Endothelial cell of umbilical vein (primary cell): Measurements from ENCODE around the gene HEPHL1. TPM values are rescaled to one million over a fixed set of nuclear protein-coding genes. Genes with fewer than 3 reads are reported as not detected.
A peak's percentile ranks its signal among the peaks of the same experiment; 100 is the strongest.

Source experiments
- BruUV-seq: library from RNA; stranded (reverse); fragments of 400-500 nt; replicated peaks from 2 replicates; lab custom pipeline; 2021; lab: Mats Ljungman, UMichigan
- CTCF ChIA-PET: fragments of 300-600, 350-600 bp; sonication (Branson Sonifier 250); formaldehyde crosslinking; loops from one replicate; lab custom pipeline; 2021; ENCODE audit warnings: antibody characterized with exemption, inconsistent platforms; lab: Charles Lee
- POLR2A ChIA-PET: fragments of 300-600, 350-600 bp; sonication (Branson Sonifier 250); formaldehyde crosslinking; loops from one replicate; lab custom pipeline; 2021; ENCODE audit warnings: antibody characterized with exemption, inconsistent platforms; lab: Charles Lee
- DNase-seq: peaks from one replicate; pipeline ENCODE4 v3.0.0-alpha.2; 2011; ENCODE audit warnings: low read depth, low spot score
- FAIRE-seq: peaks from 2 replicates; lab custom pipeline; 2011; peaks lifted over from hg19 to GRCh38; lab: Jason Lieb, UNC
- H2AFZ ChIP-seq: 2 replicates; pipeline ENCODE4 v1.6.0; 2012; ENCODE audit warnings: low read depth, low read length, control low read depth, inconsistent platforms
- H3K27ac ChIP-seq: 2 replicates; pipeline ENCODE4 v1.5.1; 2011; ENCODE audit warnings: low read depth, mild to moderate bottlenecking, control low read depth, low read length, moderate library complexity; ENCODE audit not compliant: insufficient read depth
- H3K27me3 ChIP-seq, 2 experiments: 2 replicates each; pipeline versions ENCODE4 v1.6.0 to v1.6.1; 2011; ENCODE audit warnings: low read length in 2 of 2, mixed read lengths in 1 of 2; ENCODE audit not compliant: control insufficient read depth in 2 of 2, insufficient read depth in 2 of 2
- H3K36me3 ChIP-seq, 2 experiments: 2 replicates in 1 of 2; 3 replicates in 1 of 2; pipeline ENCODE4 v1.5.1; 2011; ENCODE audit warnings: low read length in 2 of 2, mild to moderate bottlenecking in 1 of 2, moderate library complexity in 1 of 2; ENCODE audit not compliant: control insufficient read depth in 2 of 2, insufficient read depth in 2 of 2; ENCODE audit errors: extremely low read depth in 1 of 2
- H3K4me1 ChIP-seq: 3 replicates; pipeline ENCODE4 v1.5.1; 2011; ENCODE audit warnings: mild to moderate bottlenecking, low read length; ENCODE audit not compliant: control insufficient read depth, insufficient read depth; ENCODE audit errors: extremely low read depth
- H3K4me2 ChIP-seq: 2 replicates; pipeline ENCODE4 v1.6.1; 2011; ENCODE audit warnings: low read length, control low read depth, mixed read lengths; ENCODE audit not compliant: insufficient read depth
- H3K4me3 ChIP-seq, 3 experiments: fragments of 200-600 bp in 1 of 3; sonication (generic), shearing (Covaris generic) in 1 of 3; replicated peaks in 1 of 3; 2 replicates each; pipeline ENCODE4 v1.5.1; 2011 to 2016; ENCODE audit warnings: control low read depth in 3 of 3, low read length in 3 of 3, mild to moderate bottlenecking in 2 of 3, inconsistent platforms in 1 of 3, low read depth in 1 of 3, moderate library complexity in 1 of 3; ENCODE audit not compliant: insufficient read depth in 1 of 3
- H3K79me2 ChIP-seq: 2 replicates; pipeline ENCODE4 v1.6.0; 2012; ENCODE audit warnings: low read length, inconsistent platforms; ENCODE audit not compliant: control insufficient read depth, insufficient read depth
- H3K9ac ChIP-seq: replicated peaks from 2 replicates; pipeline ENCODE3; 2011; ENCODE audit warnings: low read length, control low read depth; ENCODE audit not compliant: insufficient read depth; ENCODE audit errors: extremely low read depth
- H3K9me1 ChIP-seq: replicated peaks from 3 replicates; pipeline ENCODE4 v1.6.0; 2011; ENCODE audit warnings: mild to moderate bottlenecking, low read length; ENCODE audit not compliant: control insufficient read depth, insufficient read depth; ENCODE audit errors: extremely low read depth
- H3K9me3 ChIP-seq: replicated peaks from 2 replicates; pipeline ENCODE4 v1.5.1; 2012; ENCODE audit warnings: low read length, inconsistent platforms; ENCODE audit not compliant: control insufficient read depth, insufficient read depth
- H4K20me1 ChIP-seq: replicated peaks from 2 replicates; pipeline ENCODE3; 2011; ENCODE audit warnings: mild to moderate bottlenecking, low read length; ENCODE audit not compliant: control insufficient read depth, insufficient read depth; ENCODE audit errors: extremely low read depth
- CTCF ChIP-seq, 2 donors: IDR thresholded peaks; 1 replicate in 1 of 2; 2 replicates in 1 of 2; pipeline ENCODE4 v1.5.1; 2011; ENCODE audit warnings: low read length in 2 of 2, mild to moderate bottlenecking in 2 of 2, moderate library complexity in 2 of 2, control low read depth in 1 of 2, inconsistent platforms in 1 of 2, low read depth in 1 of 2; ENCODE audit not compliant: insufficient read depth in 1 of 2; ENCODE audit errors: extremely low read depth in 1 of 2
- EZH2 ChIP-seq: IDR thresholded peaks from 2 replicates; pipeline ENCODE4 v1.6.1; 2012; ENCODE audit warnings: borderline replicate concordance, low read depth, mild to moderate bottlenecking, moderate library complexity, low read length, inconsistent platforms; ENCODE audit not compliant: severe bottlenecking
- FOS ChIP-seq: IDR thresholded peaks from 2 replicates; pipeline ENCODE4 v1.6.1; 2011; ENCODE audit warnings: mild to moderate bottlenecking, low read length, moderate library complexity, borderline replicate concordance; ENCODE audit not compliant: insufficient read depth
- GATA2 ChIP-seq: IDR thresholded peaks from 2 replicates; pipeline ENCODE4 v1.7.0; 2011; ENCODE audit warnings: low read depth, mild to moderate bottlenecking, moderate library complexity, mixed read lengths, low read length; ENCODE audit not compliant: insufficient read length, insufficient read depth
- JUN ChIP-seq: IDR thresholded peaks from 2 replicates; pipeline ENCODE4 v1.6.1; 2011; ENCODE audit warnings: borderline replicate concordance, low read depth; ENCODE audit not compliant: insufficient read length, insufficient read depth
- MYC ChIP-seq: IDR thresholded peaks from one replicate; pipeline ENCODE4 v1.6.1; 2011; ENCODE audit warnings: mild to moderate bottlenecking, low read depth, low read length
- POLR2A ChIP-seq: IDR thresholded peaks from 2 replicates; pipeline ENCODE4 v1.6.1; 2012; ENCODE audit warnings: low read depth, mild to moderate bottlenecking, control low read depth, low read length
- POLR2AphosphoS5 ChIP-seq: IDR thresholded peaks from 2 replicates; pipeline ENCODE4 v1.6.1; 2012; ENCODE audit warnings: low read depth, mild to moderate bottlenecking, control low read depth, low read length, moderate library complexity; ENCODE audit not compliant: insufficient read depth
- dilution Hi-C: fragments of 300-500 bp; cut with MboI; formaldehyde crosslinking; loops from one replicate; pipeline ENCODE4 v1.15.0; 2019; ENCODE audit warnings: low sequenced_read_pairs; ENCODE audit not compliant: extremely low pct_ligation_motif_present
- intact Hi-C: fragments of 100-400 bp; cut with micrococcal nuclease; formaldehyde crosslinking; loops from one replicate; pipeline ENCODE4 v1.10.0; 2022
- polyA plus RNA-seq, 4 experiments: library from polyadenylated mRNA; depleted of rRNA in 3 of 4; stranded (reverse) in 3 of 4; unstranded in 1 of 4; fragments of >200 nt; gene quantifications; 2 replicates each; pipeline versions ENCODE4 v1.2.1 to v1.2.3, GENCODE V29; 2011 to 2012; ENCODE audit warnings: missing spikeins in 1 of 4
- total RNA-seq: library from RNA; stranded (reverse); gene quantifications from 2 replicates; pipeline ENCODE4 v1.2.3, GENCODE V29; 2021
- TF ChIP-seq, protein P1 (sequence below): IDR thresholded peaks from 2 replicates; pipeline ENCODE4 v1.6.1; 2011; ENCODE audit not compliant: insufficient read depth, insufficient read length

Gene HEPHL1
- total and polyA plus RNA-seq, 2 donors (not counting 3 experiments of a cell fraction or from before 2014, with no cell fraction given): not detected

- ChIA-PET POLR2A (interaction anchor here (1.0 kb wide), 1 partner anchor 21 kb away, joined by 3 read pairs; the partner anchor contains the start of gene PANX1), CTCF (interaction anchor here (0.8 to 2.1 kb wide), 5 partner anchors 9 to 34 kb away, joined by 4 to 11 read pairs (median 7); partner anchors contain the start of gene PANX1)
- no peaks in the 10 kb centered on the region for H4K20me1 ChIP-seq
- H3K27me3 ChIP-seq: no peaks in the 10 kb centered on the region
- H3K4me1 ChIP-seq: peaks cover 34% of the 10 kb centered on the region
- peak; percentile 36 for TF ChIP-seq POLR2A
- peak; percentile 49 for TF ChIP-seq POLR2AphosphoS5
- TF ChIP-seq, protein P1, sequence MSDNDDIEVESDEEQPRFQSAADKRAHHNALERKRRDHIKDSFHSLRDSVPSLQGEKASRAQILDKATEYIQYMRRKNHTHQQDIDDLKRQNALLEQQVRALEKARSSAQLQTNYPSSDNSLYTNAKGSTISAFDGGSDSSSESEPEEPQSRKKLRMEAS: no peak
- dilution Hi-C loops (no loop called here), intact Hi-C loops (loop anchor here (1.0 to 5.0 kb wide), 4 partner anchors 14 to 607 kb away; partner anchors contain the start of genes PANX1 and SMCO4)
- H3K27ac ChIP-seq: peak overlapping the region; percentile 50
- DNase-seq: peak; percentile 93
- peak; percentile 95 for FAIRE-seq
- H3K4me3 ChIP-seq: no peak overlapping the region
- no peak overlapping the region for H3K9ac ChIP-seq
- H3K4me2 ChIP-seq: peak overlapping the region; percentile 5
- no TSS peak for BruUV-seq
- H3K79me2 ChIP-seq: peaks cover 70% of the 10 kb centered on the region
- H2AFZ ChIP-seq: no peak overlapping the region
- H3K9me1 ChIP-seq: no peaks in the 10 kb centered on the region
- H3K36me3 ChIP-seq: no peaks in the 10 kb centered on the region
- no peaks in the 10 kb centered on the region for H3K9me3 ChIP-seq
These were observed 128.4 kb downstream of the HEPHL1 start for GRCh38 chr11:94149431-94150017.

- ChIA-PET CTCF (interaction anchor here (0.8 to 2.1 kb wide), 6 partner anchors 10 to 34 kb away, joined by 3 to 11 read pairs (median 6); partner anchors contain the start of gene PANX1), POLR2A (interaction anchor here (1.0 kb wide), 1 partner anchor 21 kb away, joined by 3 read pairs; the partner anchor contains the start of gene PANX1)
- Histone ChIP-seq H3K27me3 (no peaks in the 10 kb centered on the region), H3K79me2 (peaks cover 64% of the 10 kb centered on the region), H3K9ac (no peak overlapping the region), H3K9me1 (no peaks in the 10 kb centered on the region), H3K4me3 (no peak overlapping the region), H3K9me3 (no peaks in the 10 kb centered on the region), H4K20me1 (no peaks in the 10 kb centered on the region), H2AFZ (no peak overlapping the region), H3K36me3 (no peaks in the 10 kb centered on the region), H3K4me1 (peaks cover 34% of the 10 kb centered on the region), H3K4me2 (no peak overlapping the region), H3K27ac (no peak overlapping the region)
- FAIRE-seq: no peak
- dilution Hi-C loops (no loop called here), intact Hi-C loops (no loop called here)
- DNase-seq: no peak
- TF ChIP-seq, protein P1: no peak
- TF ChIP-seq EZH2: no peak
- TF ChIP-seq MYC: no peak
- no peak for TF ChIP-seq POLR2A
- no peak for TF ChIP-seq POLR2AphosphoS5
- TF ChIP-seq GATA2: no peak
- TF ChIP-seq JUN: no peak
- TF ChIP-seq CTCF (IDR thresholded peaks at IDR 0.05; ENCODE audit: extremely low read depth in 1 of 2, insufficient read depth in 1 of 2, low read depth in 1 of 2, low read length in 2 of 2): no peak
- TF ChIP-seq FOS: no peak
- BruUV-seq: no TSS peak
These were observed 128.9 kb downstream of the HEPHL1 start for GRCh38 chr11:94150056-94150455.
